Measurements from ENCODE around the gene ZNRF3.

DNA sequence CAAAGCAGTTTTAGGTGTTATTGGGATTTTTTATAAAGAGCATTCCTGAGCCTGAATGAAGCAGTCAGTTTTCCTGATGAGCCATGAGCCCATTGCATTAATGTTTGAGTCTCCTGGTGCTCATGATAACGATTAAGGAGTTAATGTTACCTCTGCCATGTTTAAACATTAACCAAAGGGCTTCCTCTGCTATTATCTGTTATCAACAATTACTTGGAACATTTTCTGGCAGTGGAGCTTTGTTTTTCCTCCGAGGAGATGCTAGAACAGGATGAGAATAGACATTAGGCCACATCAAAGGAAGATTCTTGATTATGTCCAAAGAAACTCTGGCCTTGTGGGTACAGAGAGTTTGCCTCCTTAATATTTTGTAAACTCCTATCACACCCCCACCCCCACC, 49.9 kb downstream of the ZNRF3 start:
- TF ChIP-seq EZH2 (IDR thresholded peaks at IDR 0.05; ENCODE audit: low read depth, unreplicated experiment): no peak
- no peak for TF ChIP-seq POLR2AphosphoS5 (IDR thresholded peaks at IDR 0.05; ENCODE audit: low read depth)
- TF ChIP-seq, protein P1, sequence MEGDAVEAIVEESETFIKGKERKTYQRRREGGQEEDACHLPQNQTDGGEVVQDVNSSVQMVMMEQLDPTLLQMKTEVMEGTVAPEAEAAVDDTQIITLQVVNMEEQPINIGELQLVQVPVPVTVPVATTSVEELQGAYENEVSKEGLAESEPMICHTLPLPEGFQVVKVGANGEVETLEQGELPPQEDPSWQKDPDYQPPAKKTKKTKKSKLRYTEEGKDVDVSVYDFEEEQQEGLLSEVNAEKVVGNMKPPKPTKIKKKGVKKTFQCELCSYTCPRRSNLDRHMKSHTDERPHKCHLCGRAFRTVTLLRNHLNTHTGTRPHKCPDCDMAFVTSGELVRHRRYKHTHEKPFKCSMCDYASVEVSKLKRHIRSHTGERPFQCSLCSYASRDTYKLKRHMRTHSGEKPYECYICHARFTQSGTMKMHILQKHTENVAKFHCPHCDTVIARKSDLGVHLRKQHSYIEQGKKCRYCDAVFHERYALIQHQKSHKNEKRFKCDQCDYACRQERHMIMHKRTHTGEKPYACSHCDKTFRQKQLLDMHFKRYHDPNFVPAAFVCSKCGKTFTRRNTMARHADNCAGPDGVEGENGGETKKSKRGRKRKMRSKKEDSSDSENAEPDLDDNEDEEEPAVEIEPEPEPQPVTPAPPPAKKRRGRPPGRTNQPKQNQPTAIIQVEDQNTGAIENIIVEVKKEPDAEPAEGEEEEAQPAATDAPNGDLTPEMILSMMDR (conservative IDR thresholded peaks at IDR 0.05; ENCODE audit: low read depth in 2 of 2): no peak
- TF ChIP-seq EZH2phosphoT487 (IDR thresholded peaks at IDR 0.05; ENCODE audit: unreplicated experiment): no peak
- TF ChIP-seq REST (IDR thresholded peaks at IDR 0.05; ENCODE audit: unreplicated experiment): no peak
- no peak for TF ChIP-seq JUNB (IDR thresholded peaks at IDR 0.05; ENCODE audit: unreplicated experiment)
- TF ChIP-seq CREB1 (CRISPR knock-in tag; IDR thresholded peaks at IDR 0.05; ENCODE audit: low read depth): no peak
